ENCODE results near the gene RSU1.

Gene RSU1

DNA sequence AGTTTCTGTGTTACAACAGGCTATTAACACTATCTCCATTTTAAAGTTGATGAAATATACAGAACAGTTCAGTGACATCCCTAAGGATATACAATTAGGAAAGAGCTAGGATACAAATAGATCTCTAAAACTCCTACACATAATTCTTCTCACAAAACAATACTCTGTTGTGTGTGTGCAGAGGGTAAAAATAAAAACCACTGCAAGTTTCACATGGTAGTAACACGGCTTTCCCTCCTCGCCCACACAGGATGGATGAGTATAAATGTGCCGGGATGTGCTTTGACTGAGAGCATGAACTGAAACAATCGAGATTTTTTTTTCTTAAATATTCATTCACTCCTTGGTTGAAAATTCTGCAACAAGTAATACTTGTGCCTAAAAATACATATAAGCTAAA lies 164.0 kb downstream of the RSU1 start:
- DNase-seq, result no peak

GRCh38 chr10:16652154-16652553 lies 165.1 kb downstream of the RSU1 start:
- DNase-seq, result peak; percentile 75

DNA sequence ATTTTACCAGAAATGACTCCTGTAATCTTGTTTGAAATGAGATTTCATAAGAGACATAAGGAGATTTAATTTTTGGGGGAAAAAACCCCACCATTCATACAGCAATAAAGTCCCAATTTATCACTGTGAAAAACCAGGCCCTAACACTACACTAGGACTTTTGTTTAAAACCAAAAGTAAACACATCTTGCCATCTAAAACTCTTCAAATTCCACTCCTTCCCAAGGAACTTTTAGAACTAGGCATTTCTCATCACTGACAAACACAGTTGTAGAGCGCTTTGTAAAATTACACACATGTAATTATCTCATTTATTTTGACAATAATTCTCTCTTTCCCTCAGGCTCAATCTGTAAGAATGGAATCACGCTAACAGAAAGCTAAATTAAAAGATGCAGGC lies 167.5 kb downstream of the RSU1 start:
- peak; percentile 31 for DNase-seq

GRCh38 chr10:16648366-16648765 lies 168.9 kb downstream of the RSU1 start:
- DNase-seq, result peak; percentile 22

DNA sequence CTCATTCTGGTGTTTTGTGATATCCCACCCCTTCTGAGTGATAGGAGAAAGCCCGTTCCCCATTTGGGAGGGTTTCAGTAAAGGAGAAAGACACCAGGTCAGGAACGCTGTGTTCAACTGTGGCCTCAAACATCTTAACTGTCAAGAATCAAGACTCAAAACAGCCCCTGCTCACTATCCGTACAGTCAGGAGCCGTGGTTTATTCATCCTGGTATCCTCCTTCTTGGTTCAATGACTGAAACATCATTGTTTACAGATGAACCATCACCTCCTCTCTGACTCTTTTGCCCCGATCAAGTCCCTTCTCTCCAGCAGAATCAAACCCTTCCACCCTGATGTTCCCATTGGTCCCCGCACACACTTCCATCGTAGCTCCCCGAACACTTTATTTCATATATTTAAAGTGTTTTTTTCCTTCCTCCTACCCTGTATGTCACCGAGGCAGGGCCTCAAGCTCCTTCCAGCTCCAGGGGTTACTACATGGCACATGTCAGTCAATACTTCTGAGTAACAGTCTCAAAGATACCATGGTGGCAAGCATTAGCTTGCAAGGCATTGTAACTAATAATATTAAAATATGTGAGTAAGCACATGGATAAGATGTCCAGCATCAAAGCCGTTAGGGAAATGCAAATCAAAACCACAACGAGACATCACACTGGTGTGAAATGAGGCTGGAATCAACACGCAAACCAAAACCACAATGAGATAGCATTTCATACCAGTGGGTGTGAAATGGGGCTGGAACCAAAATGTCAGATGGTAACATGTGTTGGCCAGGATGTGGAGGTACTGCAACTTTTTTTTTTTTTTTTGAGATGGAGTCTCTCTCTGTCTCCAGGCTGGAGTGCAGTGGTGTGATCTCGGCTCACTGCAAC lies 170.8 kb downstream of the RSU1 start:
- DNase-seq, result peak; percentile 97

DNA sequence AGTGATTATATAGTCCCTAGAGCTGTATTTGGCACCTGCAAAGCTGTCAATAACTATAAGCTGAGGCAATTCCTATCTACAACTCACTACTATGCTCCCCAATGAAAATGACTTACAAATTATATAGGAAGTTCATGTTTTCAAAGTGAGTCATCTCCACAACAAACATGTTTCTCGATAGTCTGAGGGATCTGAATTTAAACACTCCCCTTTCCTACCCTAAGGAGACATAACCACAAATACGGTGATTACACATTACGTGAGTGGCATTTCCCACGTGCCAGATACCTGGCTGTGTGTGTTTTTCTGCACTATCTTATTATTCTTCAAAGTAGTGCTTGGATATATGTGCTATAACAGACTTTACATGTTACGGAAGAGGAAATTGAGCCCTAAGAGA lies 173.1 kb downstream of the RSU1 start:
- DNase-seq, result peak; percentile 26

GRCh38 chr10:16643502-16643901 lies 173.7 kb downstream of the RSU1 start:
- DNase-seq, result no peak

DNA sequence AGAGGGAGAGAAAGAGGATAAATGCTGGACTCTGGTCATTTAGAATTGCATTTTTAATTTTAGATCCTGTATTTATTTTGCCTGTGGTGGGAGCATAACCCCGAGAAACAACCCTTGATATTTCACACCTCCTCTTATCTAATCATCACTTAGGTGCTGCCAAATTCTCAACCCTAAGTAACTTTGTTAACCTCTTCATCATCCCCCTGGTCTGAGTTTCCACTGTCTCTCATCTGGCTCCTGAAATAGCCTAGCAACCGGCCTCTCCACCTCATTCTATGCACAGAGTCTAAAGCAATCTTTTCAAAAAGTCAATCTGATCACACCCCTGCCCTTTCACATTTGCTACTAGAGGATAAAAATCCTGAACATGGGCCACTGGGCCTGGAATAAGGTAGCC lies 177.1 kb downstream of the RSU1 start:
- DNase-seq, result no peak

- DNase-seq, result no peak
Observed at GRCh38 chr10:16639471-16639870, 177.8 kb downstream of the RSU1 start.

GRCh38 chr10:16632996-16633395 lies 184.2 kb downstream of the RSU1 start:
- no peak for DNase-seq

DNA sequence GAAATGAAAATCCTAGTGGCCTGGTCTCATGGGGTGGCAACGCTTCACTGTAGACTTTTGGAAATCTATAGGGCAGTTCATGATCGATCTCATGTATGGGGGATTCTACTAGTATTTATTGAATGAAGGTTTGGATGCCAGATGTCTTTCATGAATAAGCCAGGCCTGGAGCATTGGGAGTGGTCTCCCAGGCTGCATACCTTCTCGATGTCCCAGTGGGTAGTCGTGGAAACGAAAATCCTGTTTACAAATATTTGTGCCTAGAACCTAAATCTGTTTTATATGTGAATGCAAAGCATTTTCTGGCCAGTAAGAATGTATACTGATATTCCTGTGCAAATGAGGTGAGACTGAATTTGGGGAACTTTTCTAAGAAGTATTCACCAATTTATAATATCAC lies 190.5 kb downstream of the RSU1 start:
- no peak for DNase-seq

DNA sequence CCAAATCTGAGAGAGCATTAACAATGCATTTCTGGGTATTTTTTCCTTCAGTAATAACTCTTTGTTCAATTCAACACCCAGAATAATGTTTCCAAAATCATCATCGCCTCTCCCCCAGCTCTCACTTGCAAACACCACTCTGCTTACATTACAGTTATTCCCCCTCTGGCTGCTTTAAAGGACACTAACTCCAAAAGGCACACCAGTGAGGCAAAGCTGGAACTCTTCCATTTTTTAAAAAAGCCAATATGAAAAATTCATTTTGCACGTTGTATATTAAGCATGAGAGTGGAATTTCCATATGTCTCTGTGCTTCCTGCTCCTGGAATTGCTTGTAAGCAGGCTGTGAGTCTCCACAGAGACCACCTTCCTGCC lies 204.3 kb downstream of the RSU1 start:
- no peak for DNase-seq

- DNase-seq, result peak; percentile 70
Observed at GRCh38 chr10:16612115-16612980, 204.9 kb downstream of the RSU1 start.

- no peak for DNase-seq
Observed at GRCh38 chr10:16611037-16611436, 206.2 kb downstream of the RSU1 start.

DNA sequence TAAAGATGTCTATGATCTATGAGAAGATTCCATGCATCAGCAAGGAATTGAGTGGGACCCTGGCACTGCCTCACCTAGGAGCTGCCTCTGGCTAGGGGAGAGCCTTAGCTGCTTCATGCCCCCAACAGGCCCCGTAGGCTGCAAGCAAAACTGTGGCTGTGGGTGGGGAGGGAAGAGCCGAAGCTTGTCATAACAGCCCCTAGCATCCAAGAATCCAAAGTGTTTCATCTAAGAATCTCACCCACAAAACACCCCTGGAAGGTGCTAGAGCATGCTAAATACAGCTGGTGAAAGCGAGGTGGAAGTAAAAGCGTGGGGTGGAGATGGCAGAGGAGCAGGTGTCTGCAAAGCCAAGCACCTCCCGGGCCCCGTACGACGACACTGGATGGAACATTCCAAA lies 208.0 kb downstream of the RSU1 start:
- no peak for DNase-seq

- DNase-seq, result no peak
Observed at GRCh38 chr10:16606923-16607322, 210.3 kb downstream of the RSU1 start.

GRCh38 chr10:16606421-16606820 lies 210.8 kb downstream of the RSU1 start:
- DNase-seq, result no peak

DNA sequence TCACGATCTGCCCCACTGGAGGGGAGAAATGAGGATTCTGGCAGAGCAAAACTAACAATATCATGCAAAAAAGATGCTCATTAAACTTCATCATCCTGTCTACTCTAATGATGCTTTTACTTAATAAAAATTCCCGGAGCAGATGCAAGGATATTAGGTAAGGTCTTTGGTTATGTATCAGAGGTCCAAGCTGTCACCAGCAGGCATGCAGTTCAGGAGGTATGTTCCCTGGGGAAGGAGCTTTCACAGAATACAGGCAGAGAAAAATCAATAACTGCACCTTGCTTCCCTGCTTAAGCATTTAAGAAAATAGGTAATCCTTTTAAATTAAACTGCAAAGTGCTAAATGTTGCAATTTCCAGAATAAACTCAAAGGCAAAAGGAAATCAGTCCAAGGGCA lies 213.9 kb downstream of the RSU1 start:
- DNase-seq, result no peak

- DNase-seq, result no peak
Observed at GRCh38 chr10:16602104-16602775, 215.0 kb downstream of the RSU1 start.

DNA sequence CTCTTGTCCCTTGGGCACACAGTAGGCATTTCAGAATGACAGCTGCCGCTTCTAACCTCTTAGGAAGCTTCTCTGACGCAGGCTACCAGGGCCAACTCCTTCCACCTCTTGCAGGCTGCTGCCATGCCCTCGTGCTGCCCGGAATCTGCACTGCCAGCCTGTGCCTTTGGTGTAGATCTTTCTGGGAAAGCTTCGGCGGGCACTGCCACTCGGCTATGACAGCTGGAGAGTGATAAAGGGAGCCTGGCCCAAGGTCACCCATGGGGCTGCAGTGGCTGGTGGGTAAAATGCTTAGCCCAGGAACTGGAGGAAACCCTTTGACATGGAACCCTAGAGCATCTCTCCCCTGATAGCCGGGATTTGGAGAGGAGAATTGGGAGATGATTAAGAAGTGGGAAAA lies 217.6 kb downstream of the RSU1 start:
- DNase-seq, result no peak

GRCh38 chr10:16597656-16598055 lies 219.6 kb downstream of the RSU1 start:
- no peak for DNase-seq

GRCh38 chr10:16592378-16592777 lies 224.8 kb downstream of the RSU1 start:
- DNase-seq, result no peak

- DNase-seq, result no peak
Observed at GRCh38 chr10:16586358-16587138, 230.7 kb downstream of the RSU1 start.
